NCI-H2227 (cell line): ENCODE measurements around the gene GRB10.
"Not testable (repeated sequence)": the region's sequence is repeated elsewhere in the genome, so short reads cannot be mapped to it uniquely, and the experiment has no call there.

Experiments used
- DNase-seq: peaks from one replicate; lab custom pipeline; 2025; ENCODE audit not compliant: unreplicated experiment; lab: John Stamatoyannopoulos, UW

Gene GRB10

DNA sequence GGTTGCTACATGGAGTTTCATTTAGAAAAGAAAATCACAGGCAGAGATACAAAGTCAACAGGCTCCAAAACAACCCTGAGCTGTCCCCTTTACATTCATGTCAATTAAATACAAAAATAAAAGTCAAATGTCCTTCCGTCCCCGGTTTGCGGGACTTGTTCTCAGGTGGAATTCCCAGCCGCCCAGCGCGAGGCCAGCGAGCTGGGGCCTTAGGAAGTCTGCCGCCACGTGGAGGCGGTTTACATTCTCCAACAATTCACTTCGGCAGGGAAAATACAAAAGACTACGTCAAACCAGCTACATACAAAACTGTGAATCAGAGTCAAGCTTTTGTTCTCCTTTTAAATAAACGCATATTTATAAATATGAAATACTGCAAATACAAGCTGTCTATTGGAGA lies 192.2 kb downstream of the GRB10 start:
- DNase-seq: no peak

DNA sequence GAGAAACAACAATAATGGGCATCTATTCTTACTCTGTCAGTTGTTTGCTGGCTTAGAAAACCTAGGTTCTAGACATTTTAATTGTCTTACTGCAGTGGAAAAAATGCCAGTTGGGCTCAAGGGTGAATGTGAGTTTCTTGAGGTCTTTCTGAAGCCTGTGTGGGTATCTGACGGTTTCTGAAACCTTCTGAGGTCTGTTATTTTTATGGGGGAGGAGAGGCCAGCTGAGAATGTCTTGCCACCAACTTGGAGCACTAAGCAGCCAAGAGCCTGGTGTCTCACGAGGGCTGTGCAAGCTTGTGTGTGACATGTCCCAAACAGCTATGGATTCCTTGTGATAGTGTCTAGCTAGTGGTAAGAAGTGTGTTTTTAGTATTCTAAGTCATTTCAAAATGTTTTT lies 193.3 kb downstream of the GRB10 start:
- DNase-seq: no peak

DNA sequence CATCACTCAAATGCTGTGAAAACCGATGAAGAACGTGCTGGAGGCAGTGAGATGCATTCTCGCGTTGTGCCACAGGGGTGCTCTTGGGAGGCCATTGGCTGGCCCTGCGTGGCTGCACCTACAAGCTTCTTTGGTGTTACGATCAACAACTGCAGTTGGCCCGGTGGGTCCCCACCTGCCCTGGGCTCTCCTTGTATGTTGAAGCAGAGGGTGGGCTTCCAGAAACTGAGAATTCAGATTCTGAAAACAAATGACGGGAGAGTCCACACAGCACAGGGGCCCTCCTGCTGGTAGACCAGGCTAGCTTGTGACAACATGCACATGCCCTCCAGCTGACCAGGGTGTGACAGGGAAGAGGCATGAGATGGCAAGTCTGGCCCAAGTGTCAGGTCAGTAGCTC lies 193.8 kb downstream of the GRB10 start:
- no peak for DNase-seq

DNA sequence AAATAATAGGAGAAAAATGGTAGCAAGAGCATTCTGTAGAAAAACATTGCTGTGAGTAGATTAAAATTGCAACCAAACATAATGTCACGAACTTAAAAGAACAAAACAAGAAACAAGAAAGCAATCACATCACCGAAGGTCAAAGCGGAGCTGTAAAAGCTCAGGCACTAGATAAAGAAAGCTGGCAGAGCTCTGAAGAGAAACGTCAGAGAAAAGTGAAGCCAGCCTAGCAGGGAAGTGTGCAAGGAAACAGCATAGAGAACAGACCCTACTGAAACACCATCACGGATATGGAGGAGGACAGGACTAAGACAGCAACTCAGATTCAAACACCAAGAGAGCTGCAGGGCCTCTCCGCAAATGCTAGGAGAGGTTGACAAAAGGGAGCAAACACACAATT lies 195.0 kb downstream of the GRB10 start:
- DNase-seq: no peak

DNA sequence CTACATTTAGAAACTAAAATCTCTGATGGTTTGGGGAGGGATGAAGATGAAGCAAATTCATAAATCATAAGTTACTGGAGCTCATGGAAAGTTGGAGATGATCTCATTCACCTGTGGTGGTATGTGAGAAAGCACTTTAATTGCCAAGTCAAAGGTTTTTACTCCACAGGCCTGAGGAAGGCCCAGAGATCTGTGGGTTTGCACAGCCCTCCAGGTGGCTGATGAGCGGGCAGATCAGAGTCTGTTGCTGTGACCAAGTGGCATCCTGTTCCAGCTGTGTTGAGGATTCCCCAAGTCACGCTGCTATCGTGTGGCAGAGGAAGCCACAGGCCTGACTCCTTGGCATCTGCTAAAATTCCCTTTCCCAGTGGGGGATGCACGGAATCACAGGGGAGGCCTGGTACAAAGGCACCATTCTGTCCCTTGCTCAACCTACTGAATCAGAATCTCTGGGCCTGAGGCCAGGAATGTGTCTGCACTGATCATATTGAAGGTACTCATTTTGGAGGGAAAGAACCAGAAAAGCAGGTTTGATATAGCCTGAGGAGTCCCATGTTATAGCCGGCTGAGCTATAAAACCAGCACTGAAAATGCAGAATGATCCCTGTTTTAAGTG lies 197.8 kb downstream of the GRB10 start:
- DNase-seq: no peak

DNA sequence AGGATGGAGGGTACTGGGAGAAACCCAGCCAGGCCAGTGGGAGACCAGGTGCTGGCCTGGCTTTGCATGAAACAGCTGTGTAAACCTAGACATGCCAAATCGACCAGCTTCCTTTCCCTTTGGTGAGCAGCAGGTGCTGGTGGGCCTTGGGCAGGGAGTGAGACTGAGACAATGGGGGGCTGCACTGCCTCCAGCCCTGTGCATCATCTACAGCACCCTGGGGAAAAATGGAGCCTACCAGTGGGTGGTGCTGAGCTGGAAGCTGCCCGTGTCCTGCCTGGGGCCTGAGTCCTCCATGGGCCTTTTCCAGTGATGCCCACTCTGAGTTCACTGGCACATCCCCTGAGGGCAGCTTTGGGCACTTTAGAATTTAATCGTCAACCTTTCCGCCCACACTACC lies 198.3 kb downstream of the GRB10 start:
- DNase-seq: no peak

DNA sequence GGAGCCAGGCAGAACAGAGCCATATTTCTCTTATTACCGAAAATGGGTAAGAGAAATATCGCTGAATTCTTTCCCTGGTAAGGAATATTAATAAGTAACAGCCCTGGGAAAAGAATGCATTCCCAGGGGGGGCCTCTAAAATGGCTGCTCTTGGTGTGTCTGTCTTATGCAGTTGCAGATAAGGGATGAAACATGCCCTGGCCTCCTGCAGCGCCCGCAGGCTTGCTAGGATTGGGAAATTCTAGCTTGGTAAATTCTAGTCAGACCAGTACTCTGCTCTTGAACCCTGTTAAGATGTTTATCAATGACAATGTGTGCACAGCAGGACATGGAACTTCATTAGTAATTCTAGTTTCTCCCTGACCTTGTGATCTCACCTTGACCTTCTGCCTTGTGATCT lies 199.4 kb downstream of the GRB10 start:
- not testable (repeated sequence) for DNase-seq

DNA sequence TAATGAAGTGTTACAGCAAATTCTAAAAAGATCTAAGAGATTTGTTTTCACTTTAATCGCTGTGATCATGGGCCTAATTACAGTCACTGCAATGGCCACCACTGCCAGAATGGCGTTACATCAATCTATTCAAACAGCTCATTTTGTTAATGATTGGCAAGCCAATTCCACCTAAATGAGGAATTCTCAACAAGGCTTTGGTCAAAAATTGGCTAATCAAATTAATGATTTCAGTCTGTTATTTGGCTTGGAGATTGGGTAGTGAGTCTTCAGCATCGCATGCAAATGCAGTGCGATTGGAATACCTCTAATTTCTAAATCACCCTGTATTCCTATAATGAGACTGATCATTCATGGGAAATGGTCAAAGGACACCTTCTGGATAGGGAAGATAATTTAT lies 200.4 kb downstream of the GRB10 start:
- DNase-seq: not testable (repeated sequence)

DNA sequence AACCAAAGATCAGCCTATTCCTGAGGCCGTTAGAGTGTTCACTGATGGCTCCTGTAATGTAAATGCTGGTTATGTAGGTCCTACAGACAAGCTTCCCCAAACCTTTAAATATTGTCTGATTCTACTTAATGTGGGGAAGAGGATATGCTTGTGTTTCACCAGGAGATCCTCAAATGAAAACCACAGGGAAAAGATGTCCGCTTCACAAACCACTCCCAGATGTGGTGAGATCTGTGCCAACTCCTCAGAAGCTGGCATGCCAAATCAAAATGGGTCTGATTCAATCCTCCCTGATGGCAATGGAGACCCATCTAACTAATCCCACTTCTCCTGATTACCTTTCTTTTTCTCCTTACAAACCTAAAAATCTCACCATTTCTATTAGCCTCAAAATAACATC lies 202.0 kb downstream of the GRB10 start:
- not testable (repeated sequence) for DNase-seq

DNA sequence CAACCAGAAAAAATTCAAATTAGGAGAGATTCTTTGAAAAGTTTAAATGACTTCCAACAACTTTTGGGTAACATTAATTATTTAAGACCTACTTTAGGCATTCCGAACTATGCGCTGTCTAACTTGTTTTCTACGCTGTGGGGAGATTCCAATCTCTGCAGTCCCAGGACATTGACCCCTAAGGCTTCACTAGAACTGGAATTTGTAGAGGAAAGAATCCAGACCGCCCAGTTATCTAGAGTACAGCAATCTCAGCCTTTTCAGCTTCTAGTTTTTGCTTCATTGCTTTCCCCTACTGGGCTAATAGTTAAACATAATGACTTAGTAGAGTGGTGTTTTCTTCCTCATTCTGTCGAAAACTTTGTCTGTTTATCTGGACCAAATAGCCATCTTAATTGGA lies 202.6 kb downstream of the GRB10 start:
- DNase-seq: no peak

DNA sequence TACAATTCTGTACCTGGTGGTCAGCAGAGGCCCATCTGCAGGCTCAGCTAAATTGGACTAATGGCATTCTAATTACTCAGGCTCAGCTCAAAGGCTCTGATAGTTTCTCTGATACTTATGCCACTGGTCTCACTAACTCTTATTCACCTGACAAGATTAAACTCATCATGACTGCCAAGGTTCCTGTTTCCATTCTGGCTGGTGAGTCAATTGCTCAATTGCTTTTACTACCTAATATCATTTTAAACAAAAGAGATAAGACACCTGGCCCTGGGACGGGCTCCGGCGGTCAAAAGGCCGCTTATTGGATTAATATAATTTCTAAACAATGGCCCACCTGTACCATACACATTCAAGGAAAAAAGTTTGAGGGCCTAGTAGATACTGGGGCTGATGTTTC lies 204.6 kb downstream of the GRB10 start:
- DNase-seq: not testable (repeated sequence)

DNA sequence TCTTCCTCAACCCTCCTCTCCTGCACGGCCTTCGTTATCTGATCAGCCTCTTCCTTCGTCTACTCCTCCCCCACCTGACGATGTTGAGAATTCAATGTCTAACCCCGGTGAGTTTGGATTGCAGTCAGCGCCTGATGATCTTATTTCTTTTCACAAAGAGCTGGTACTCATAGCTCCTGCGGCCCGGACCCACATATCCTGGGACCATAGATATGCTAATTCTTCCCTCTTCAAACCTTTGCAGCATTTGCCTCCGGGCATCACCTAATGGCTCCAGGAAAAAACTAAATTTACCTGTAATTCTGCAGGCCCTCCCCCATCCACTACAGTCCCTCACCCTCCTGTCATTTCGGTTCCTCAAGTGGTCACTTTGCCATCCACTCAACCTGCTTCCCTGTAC lies 205.1 kb downstream of the GRB10 start:
- DNase-seq: no peak

DNA sequence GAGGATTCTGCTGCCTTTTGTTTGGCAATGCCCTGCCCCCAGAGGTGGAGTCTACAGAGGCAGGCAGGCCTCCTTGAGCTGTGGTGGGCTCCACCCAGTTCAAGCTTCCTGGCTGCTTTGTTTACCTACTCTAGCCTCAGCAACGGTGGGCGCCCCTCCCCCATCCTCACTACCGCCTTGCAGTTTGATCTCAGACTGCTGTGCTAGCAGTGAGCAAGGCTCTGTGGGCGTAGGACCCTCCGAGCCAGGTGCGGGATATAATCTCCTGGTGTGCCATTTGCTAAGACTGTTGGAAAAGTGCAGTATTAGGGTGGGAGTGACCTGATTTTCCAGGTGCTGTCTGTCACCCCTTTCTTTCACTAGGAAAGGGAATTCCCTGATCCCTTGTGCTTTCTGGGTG lies 206.3 kb downstream of the GRB10 start:
- not testable (repeated sequence) for DNase-seq

DNA sequence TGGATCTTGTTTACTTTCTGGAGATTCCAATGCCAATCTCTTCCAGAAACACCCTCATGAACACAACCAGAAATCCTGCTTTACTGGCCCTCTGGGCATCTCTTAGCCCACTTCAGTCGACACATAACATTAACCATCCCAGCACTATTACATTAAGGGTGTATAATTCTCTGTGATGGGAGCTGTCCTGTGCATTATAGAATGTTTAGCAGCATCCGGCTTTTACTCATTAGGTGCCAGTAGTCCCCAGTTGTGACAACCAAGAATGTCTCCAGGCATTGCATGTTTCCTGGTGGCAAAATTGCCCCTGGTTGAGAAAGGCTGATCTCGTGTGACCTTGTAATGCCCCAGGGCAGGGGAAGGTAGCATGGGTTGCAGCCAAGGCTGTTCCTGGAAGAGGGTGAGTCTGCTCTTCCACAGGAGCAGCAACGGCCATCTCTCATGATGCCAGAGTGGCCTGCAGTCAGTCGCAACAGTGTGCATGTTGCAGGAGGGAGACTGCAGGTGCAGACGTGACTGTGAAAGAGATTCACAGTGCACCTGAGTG lies 214.9 kb downstream of the GRB10 start:
- no peak for DNase-seq

DNA sequence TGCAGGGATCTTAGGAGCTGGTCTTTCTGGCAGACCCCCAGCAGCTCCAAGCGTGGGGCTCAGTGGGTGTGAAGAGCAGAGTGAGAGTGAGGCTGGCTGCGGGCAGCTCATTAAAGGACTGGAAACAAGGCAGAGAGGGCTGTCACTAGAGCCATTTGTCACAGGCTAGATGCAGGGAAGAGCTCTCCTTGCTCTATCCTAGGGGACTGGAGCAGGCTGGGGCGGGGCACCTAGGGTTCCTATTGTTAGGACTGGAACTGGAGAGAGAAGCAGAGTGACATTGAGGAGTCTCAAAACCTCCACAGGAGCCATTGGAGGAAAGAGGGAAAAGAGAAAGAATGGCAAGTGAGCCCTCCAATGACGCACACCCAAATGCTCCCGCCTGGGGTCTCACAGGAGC lies 216.7 kb downstream of the GRB10 start:
- no peak for DNase-seq

DNA sequence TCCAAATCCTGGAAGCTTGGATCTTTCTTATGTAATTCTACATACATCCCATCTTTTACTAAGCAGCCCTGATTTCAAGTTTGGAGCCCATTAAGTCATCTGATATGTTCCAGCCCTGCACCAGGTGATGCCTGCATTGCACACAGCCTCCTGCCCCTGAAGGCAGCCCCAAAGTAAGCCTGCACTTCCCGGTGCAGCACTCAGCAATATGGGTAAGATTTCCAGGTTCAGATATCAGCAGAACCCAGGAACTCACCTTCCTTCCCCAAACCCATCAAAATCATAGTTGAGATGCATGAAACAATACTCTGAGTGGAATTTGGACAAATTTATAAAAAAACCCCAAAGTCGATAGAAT lies 217.2 kb downstream of the GRB10 start:
- DNase-seq: no peak

DNA sequence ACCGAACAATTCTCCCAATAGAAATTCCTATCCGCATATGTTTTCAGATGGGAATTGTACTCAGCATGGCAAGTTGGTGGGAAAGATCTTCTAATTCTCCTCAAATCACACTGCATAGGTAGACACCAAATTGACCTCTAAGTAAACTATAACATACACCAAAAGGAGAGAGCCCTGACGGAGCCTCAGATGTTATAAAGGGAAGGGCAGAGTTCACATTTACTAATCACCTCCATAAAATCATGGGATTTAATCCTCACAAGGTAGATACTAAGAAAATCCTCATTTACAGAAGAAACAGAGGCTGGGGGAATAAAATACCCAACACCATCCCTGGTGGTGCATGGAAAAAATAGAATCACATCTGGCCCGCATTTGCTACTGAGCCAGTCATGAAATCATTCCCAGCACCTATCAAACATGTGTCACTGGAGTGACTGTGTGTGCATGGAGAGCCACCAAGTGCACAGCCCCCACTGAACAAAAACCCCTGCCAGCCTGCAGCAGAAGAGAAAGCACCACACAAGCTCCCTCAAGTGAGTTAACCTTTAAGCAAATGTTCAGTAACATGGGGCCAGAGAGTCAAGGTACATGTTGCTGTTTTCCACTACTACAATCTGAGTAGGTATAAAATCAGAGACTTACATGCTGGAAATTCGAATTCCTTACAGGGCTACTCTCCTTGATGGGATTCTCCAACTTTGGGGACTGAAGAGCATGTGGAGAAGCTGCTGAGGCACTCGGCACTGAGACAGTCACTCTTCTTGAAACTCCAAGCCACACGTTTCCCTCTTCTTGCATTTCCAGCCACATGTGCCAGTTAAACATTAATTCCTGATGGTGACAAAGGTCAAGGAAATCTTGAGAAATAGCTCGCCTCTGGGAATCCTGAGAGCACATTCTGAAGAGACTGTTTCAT lies 217.8 kb downstream of the GRB10 start, which contains the start of gene DDC:
Gene DDC (minus strand): TSS at position 766 of the 919 bp plus-strand sequence. CDS start 21,320 bp downstream, outside the sequence.
- DNase-seq: no peak

DNA sequence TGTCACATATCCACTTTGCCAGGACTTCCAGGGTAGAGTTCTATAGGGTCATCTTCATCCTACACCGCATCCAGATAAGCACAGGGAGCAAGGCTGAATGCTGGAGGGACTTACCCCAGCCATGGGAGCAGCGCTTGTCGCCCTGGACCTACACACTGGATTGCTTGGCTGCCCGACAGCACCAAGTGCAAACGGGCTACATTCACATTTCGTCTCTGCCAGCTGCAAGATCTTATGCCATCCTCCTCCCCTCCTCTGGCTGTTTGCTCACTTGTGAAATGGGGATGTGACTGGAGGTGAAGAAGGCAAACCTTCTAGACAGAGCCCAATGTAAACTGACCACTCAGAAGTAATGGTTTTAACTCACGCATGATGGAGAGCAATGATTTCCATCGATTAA lies 218.5 kb downstream of the GRB10 start:
- no peak for DNase-seq

DNA sequence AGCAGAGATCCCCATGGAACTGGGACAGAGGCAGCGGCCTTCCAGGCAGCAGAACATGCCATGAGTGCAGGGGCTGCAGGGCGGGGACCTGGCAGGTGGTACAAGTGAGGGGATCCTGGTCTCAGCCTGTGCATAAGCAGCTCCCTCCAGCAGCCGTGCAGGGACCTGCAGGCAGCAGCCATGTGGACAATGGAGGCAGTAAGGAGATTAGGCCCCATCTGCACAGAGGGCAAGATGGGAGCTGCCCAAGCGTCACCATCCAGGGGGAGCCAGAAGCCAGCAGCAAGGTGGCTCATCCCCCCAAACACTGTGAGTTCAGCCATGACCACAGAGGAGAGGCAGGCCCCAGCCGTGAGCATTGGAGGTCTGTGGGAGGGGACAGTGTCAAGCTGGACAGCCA lies 220.6 kb downstream of the GRB10 start:
- DNase-seq: peak; percentile 3

DNA sequence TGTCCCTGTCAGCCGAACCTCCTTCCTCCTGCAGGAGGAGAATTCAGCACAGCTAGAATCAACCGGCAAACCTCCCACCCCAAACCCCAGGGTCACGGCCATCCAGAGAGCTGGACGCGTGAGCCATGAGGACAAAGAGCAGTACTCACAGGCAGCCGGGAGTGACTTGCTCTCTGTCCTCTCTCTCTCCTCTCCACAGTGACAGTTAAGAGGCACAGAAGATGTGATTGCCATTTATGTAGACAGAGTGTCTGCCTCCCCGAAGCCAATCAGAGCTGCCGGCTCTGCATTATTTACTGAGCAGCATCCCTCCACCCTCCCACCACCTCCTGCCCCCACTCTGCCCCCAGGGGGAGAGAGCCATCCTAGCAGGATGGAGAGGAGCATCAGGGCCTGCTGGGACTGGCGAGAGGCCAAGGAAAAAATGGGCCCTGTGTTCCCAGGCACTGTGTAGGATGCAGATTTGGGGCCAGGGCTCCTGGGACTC lies 221.8 kb downstream of the GRB10 start:
- DNase-seq: peak; percentile 63

DNA sequence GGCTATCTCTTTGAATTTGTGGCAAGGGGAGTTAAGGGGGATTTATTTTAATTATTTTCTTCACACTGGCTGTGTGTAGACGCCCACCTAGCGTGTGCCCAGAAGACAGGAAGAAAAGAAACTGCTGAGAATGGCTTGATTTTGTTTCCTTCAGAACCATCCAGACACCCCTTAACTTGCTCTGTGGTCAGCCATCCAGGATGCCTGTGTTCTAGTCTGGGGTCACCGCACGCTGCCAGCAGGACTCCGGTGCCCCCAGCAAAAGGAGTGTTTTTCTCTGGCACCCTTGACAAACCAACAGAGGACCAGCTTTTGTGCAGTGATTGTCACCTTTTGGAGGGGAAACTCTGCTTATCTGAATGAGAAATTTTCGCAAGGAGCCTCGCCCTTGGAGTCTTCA lies 222.8 kb downstream of the GRB10 start:
- DNase-seq: no peak
